GM19099 (cell line): Measurements from ENCODE around the gene TKFC.

Experiments used
- POLR2A ChIP-seq: IDR thresholded peaks from 3 replicates; pipeline ENCODE4 v1.6.1; 2011; ENCODE audit warnings: low read depth; ENCODE audit not compliant: insufficient read length; ENCODE audit errors: extremely low read depth

Gene TKFC

DNA sequence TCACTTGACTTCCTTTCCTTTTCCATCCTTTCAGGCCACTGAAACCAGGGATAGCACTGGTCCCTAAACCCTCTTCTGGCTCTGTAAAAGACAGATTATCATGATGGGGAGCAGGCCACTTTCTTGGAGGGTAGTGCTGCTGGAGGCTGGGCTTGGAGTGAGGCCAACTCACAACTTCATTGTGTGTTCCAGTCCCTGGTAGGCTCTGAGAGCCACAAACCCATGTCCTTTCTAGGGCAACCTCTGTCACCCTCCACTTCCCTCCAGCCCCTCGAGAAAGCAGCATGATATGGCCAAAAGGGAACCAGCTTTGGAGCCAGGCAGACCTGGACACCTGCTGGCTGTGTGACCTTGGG lies 2.3 kb downstream of the TKFC start:
- TF ChIP-seq POLR2A: no peak

DNA sequence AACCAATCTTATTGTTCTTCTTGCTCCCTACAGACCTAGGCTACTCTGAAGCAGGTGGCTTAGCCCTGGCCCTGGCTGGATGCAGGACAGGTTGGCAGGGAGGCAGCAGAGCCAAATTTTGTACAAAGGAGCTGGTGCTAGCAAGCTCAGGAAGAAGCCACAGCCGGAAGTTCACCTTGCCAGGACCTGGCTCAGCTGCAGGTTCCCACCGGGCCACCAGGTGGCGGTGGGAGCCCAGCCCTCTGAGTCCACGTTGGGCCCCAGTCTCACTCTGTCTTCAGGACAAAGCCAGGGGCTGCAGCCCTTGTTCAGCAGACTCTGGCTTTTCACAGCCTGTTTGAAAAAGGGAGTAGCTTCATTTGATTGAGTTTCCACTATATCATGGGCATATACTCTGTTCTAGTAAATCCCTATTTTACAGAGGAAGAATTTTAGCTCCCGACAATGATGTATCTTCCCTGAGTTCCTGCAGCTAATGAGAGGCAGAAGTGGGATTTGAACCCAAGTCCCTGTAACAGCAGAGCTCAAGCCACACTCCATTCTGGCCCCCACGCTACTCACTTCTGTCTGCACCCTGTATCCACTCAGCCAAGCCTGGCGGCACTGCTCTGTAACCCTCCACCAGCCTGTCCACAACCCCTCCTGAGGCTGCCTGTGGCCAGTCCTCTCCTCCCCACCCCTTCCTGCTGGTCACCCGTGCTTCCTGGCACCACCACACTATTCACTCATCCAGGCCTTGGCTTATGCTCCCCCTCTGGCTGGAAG lies 3.3 kb downstream of the TKFC start:
- TF ChIP-seq POLR2A: no peak

DNA sequence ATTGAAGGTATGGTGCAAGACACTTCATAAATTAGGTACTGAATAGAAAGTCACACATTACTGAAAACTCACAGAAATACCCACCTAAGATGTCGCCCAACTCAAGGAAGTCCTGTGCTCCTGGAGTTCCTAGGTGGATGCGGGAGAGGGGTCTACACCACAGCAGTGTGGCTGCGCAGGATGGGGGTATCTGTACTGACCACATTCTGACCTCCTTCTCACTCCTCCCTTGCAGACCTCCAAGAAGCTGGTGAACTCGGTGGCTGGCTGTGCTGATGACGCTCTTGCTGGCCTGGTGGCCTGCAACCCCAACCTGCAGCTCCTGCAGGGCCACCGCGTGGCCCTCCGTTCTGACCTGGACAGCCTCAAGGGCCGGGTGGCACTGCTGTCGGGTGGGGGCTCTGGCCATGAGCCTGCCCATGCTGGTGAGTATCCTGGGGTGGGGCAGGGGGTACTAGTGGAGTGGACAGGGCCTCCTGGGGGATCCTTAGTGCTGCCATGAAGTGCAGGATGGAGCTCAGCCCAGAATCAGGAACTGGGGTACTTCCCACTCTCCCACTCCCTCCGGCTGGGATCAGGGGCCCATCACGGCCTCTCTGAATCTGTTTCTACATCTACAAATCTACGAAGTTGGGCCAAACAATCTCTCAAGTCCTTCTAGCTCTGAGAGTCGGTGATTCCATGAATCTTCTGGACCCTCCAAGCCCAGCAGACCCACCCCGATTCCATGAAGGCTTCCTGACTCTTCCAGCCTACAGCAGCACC lies 4.9 kb downstream of the TKFC start:
- no peak for TF ChIP-seq POLR2A

DNA sequence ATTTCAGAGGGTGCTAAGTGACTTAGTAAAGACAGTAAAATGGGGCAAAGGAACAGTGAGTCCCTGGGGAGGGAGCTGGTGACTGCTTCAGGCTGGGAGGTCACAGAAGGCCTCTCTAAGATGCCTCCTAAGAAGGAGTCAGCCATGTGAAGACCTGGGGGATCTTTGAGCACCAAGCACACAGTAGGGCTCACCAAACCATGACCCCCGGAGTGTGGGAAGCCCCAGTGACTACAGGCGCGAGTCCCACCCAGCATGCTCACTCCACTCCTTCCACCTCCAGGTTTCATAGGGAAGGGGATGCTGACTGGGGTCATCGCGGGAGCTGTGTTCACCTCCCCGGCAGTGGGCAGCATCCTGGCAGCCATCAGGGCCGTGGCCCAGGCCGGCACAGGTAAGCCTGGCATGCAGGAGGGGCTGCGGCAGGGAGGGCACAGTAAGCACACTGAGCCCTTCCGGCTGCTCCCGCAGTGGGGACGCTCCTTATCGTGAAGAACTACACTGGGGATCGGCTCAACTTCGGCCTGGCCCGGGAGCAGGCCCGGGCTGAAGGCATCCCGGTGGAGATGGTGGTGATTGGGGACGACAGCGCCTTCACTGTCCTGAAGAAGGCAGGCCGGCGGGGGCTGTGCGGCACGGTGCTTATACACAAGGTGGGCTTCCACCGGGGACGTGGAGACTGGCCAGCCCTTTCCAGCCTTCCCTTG lies 5.9 kb downstream of the TKFC start:
- no peak for TF ChIP-seq POLR2A

DNA sequence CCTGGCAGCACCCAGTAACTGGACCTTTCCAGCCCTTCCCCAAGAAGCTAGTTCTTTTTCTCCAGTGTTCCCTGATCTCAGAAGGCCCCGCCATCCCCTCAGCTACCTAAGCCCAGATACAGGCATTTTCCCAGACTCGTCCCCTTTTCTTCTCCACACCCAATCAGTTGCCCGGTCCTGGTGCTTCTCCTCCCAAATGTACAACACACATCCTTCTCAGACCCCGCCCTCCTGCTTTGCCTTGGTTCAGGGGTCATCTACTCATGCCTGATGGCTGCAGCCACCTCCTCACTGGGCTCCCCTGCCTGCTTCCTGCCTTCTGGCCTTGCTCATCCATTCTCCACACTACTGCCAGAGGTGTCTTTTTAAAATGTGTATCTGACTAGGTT lies 6.5 kb downstream of the TKFC start:
- TF ChIP-seq POLR2A: no peak

DNA sequence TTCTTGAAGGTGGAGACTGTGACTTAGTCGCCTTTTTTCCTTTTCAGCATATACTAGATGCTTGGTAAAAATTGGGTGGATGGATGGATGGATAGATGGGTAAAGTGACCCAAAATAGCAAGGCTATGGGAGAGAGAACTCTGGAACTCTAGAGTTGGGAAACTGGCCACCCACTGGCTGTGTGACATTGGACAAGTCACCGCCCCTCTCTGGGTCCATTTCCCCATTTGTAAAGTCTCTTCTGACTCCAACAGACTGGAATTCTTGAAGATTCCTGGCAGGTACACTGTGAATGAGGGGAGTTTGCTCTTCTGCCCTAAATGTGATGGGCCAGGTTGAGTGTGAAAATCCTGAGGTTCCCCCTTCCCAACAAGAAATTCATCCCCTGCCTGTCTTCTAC lies 8.0 kb downstream of the TKFC start:
- TF ChIP-seq POLR2A: no peak

DNA sequence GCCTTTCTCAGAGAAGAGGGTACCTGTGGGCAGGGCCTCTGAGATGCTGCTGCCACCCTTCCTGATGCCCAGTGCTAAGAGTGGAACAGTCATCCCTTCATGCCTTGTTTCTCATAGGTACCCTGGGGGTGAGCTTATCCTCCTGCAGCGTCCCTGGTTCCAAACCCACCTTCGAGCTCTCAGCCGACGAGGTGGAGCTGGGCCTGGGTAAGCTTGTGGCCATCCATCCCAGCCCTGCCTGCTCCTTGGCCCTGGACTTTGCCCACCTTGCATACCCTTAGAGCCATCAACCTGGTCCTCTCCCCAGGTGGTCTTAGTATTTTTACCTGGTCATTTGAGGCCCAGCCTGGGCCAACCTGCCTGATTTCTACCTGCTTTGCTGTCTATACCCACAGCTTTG lies 8.7 kb downstream of the TKFC start:
- TF ChIP-seq POLR2A: no peak

DNA sequence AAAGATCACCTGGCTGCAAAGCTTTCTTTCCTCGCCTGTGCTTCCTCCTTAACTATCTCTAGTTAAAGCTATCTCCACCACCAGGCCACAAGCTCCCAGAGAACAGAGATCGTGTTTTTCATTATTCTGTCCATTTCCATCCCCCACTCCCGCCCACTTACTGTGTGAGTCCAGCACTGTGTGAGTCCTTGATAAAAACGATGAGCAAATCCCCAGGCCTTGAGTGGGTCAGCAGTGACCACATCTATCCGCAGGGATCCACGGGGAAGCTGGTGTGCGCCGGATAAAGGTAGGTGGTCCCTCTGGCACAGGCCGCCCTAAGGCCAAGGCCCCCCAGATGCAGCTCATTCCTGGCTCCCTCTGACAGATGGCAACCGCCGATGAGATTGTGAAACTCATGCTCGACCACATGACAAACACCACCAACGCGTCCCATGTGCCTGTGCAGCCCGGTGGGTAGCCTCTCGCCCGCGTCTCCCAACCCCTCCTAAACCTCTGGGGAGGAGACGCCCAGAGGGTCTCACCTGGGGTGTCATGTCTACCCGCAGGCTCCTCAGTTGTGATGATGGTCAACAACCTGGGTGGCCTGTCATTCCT lies 9.3 kb downstream of the TKFC start:
- TF ChIP-seq POLR2A: no peak

DNA sequence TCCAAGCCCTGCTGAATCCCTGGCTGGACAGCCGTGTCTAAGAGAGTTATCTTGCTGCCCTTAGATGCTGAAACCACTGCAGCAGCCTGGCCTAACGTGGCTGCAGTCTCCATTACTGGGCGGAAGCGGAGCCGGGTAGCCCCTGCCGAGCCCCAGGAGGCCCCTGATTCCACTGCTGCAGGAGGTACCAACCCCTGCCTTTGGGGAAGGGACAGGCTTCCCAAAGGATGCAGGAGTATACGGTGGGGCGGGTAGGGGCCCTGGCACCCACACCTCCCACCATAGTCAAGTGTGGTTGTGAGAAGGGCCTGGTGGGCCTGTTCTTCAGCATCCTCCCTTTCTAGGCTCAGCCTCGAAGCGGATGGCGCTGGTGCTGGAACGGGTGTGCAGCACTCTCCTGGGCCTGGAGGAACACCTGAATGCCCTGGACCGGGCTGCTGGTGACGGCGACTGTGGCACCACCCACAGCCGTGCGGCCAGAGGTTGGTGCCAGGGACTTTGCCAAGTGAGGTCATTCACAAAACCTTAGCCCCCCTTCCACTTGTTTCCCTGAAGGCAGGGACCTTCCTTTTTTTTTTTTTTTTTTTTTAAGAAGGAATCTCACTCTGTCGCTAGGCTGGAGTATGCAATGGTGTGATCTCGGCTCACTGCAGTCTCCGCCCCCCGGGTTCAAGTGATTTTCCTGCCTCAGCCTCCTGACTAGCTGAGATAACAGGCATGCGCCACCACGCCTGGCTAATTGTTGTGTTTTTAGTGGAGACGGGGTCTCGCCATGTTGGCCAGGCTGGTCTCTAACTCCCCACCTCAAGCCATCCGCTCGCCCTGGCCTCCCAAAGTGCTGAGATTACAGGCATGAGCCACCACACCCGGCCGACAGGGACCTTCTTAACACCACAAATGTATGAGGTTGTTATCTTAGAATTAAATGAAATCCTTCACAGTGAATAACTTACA lies 11.0 kb downstream of the TKFC start:
- TF ChIP-seq POLR2A: no peak

DNA sequence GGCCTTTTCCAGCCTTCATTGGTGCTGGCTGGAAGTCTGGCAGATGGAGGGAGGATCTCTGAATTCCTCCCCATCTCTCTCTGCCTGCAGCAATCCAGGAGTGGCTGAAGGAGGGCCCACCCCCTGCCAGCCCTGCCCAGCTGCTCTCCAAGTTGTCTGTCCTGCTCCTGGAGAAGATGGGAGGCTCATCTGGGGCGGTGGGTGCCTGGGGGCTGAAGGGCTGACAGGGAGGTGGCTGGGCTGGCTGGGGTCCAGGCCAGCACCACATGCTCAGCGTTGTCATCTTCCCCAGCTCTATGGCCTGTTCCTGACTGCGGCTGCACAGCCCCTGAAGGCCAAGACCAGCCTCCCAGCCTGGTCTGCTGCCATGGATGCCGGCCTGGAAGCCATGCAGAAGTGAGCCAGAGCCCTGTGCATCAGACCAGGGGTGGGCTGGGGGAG lies 12.2 kb downstream of the TKFC start:
- no peak for TF ChIP-seq POLR2A

DNA sequence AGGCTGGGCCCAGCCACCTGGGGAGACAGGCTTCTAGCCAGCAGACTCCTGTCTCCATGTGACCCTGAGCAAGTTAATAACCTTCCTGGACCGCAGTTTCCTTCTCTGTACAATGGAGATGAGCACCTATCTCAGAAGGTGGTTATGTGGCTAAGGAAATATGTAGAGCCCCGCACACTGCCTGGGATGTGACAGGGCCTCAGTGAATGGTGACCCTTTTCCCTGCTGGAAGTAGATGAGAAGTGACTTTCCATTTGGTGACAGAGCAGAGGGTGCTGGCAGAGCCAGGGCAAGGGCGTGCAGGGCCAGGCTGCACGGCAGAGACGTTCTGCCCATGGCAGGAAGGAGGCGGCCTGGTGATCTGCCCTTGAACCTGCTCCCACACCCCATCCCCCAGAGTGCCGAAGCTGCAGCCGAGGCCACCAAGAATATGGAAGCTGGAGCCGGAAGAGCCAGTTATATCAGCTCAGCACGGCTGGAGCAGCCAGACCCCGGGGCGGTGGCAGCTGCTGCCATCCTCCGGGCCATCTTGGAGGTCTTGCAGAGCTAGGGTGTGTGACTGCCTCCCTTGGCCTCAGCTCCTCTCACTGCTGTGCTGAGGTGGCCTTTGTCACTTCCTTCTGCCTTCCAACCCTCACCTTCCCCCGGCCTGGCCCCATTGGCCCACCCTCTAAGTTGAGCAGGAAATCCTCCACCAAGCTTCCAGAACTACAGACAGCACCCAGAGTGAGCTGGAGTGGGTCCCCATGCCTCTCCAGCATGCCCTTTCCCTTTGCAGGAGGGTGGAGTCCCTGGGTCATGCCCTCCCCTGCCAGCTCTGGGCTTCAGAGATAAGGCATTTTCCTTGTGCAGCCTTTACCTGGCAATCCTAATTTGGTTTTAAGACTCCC lies 13.2 kb downstream of the TKFC start:
- TF ChIP-seq POLR2A: no peak

DNA sequence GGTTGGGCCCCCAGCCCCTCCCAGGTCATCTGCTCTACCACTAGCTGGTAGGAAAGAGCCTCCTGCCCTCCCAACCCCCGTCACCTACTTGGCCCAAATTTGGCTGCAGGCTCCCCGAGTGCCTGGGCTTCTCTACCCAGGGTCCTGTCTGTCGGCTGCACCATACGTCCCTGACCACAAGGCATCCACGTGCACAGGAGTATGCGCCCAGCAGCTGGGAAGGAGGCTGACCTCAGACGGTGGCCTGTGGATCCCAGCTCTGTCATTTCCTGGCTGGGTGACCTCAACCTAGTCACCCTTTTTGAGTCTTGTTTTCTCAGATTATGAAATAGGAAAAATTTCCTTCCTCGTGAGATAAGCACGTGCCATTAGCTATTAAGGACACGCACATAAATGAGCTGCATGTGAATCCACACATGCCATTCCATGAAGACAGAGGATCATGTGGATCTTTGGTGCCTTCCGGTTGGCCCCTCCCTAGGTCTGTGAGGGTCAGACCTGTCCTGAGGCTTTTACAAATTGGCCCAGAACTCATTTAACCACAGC lies 15.0 kb downstream of the TKFC start:
- TF ChIP-seq POLR2A: no peak

DNA sequence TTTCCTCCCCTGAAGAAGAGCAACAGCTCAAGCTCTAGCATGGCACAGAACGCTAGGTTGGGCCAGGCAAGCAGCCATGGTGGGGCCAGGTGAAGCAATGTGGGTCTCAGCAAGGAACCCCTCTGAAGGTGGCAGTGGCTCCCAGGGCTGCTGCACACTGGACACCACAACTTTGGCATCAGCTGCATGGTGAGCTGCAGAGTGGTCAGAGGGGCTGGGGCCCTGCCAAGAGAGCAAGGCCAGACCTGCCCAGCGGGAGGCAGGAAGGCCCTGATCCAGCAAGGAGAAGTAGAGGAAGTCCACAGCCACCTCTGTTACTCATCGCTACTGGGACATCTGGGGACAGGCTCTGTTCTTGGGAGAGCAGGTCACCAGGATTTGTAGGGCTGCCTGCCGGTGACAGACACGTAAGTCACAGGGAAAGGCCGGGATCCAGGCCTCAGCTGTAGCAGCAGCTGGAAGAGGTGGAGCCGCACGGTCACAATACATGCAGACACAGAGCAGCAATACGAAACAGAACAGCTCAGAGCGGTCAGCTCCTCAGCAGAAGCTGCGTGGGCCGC lies 16.2 kb downstream of the TKFC start:
- no peak for TF ChIP-seq POLR2A
